Measurements from ENCODE around the gene NEO1.
"Not testable (repeated sequence)": the region's sequence is repeated elsewhere in the genome, so short reads cannot be mapped to it uniquely, and the experiment has no call there.

- not testable (repeated sequence) for TF ChIP-seq CTCF, POLR2AphosphoS5, POLR2A (IDR thresholded peaks at IDR 0.05)
Measured at GRCh38 chr15:73166711-73167110, 114.4 kb downstream of the NEO1 start.
